Fibroblast of the aortic adventitia (primary cell): ENCODE results near the gene CTTNBP2NL. TPM values are rescaled to one million over a fixed set of nuclear protein-coding genes. Genes with fewer than 3 reads are reported as not detected.
A peak's percentile ranks its signal among the peaks of the same experiment; 100 is the strongest.

Experiments used
- DNase-seq: peaks from one replicate; pipeline ENCODE4 v3.0.0-alpha.2; 2010; ENCODE audit warnings: low read depth
- H3K4me3 ChIP-seq: 2 replicates; pipeline ENCODE4 v1.5.1; 2011; ENCODE audit warnings: low read depth, mild to moderate bottlenecking, control low read depth, low read length, moderate library complexity
- total RNA-seq: library from RNA; depleted of rRNA; stranded (reverse); fragments of >200 nt; gene quantifications from 2 replicates; pipeline ENCODE4 v1.2.3, GENCODE V29; 2012; ENCODE audit warnings: low replicate concordance
- TF ChIP-seq, protein P1 (sequence below): IDR thresholded peaks from 2 replicates; pipeline ENCODE4 v1.5.1; 2011; ENCODE audit warnings: mild to moderate bottlenecking, low read length, control low read depth, inconsistent platforms; ENCODE audit not compliant: insufficient read depth

The CTTNBP2NL gene
- total RNA-seq, 1 donor = 27.0 TPM

GRCh38 chr1:112358798-112359408 lies 37.1 kb upstream of the CTTNBP2NL start:
- peak; percentile 77 for DNase-seq
- H3K4me3 ChIP-seq = no peak overlapping the region
- TF ChIP-seq, protein P1, sequence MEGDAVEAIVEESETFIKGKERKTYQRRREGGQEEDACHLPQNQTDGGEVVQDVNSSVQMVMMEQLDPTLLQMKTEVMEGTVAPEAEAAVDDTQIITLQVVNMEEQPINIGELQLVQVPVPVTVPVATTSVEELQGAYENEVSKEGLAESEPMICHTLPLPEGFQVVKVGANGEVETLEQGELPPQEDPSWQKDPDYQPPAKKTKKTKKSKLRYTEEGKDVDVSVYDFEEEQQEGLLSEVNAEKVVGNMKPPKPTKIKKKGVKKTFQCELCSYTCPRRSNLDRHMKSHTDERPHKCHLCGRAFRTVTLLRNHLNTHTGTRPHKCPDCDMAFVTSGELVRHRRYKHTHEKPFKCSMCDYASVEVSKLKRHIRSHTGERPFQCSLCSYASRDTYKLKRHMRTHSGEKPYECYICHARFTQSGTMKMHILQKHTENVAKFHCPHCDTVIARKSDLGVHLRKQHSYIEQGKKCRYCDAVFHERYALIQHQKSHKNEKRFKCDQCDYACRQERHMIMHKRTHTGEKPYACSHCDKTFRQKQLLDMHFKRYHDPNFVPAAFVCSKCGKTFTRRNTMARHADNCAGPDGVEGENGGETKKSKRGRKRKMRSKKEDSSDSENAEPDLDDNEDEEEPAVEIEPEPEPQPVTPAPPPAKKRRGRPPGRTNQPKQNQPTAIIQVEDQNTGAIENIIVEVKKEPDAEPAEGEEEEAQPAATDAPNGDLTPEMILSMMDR = peak; percentile 88

DNA sequence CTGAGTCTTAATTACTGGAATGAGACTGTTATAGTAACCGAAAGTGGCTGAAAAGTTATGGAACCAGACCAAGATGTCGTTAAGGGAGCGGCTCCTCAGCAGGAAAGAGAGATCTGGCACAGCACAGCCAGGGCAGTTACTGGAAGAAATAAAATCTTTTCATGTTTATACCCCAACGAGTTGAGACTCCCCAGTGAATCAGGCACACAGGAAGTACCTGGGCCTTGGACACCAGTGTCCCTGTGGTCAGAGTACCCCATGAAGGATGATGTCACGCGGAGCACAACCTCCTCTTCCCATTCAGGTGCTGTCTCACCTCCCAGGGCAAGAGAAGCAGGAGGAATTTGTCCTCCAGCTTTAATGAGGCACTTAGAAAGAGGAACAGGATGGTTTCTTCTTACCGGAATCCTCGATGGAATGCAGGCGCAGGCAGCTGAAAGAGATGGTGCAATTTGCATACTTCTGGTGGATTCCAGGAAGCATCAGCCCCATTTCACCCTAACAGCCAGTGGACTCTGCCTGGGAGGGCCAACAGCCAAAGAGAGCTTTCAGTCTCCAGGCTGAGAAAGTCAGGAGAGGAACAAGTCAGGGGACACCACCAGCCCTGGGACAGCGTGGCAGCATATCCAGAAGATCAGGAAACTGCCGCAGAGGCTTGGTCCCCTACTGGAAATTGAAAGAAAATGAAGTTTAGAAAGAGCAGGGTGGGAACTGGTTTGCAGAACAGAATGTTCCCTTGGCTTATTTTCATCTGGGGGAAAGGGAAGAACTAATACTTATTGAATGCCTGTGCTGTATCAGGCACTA lies 35.9 kb upstream of the CTTNBP2NL start:
- H3K4me3 ChIP-seq = peak overlapping the region; percentile 57
- TF ChIP-seq, protein P1 = no peak

GRCh38 chr1:112363636-112364035 lies 32.4 kb upstream of the CTTNBP2NL start:
- H3K4me3 ChIP-seq = no peak overlapping the region
- DNase-seq = no peak
- TF ChIP-seq, protein P1 = no peak

More for the DNA sequence above, 35.9 kb upstream of the CTTNBP2NL start:
- peak; percentile 94 for DNase-seq

DNA sequence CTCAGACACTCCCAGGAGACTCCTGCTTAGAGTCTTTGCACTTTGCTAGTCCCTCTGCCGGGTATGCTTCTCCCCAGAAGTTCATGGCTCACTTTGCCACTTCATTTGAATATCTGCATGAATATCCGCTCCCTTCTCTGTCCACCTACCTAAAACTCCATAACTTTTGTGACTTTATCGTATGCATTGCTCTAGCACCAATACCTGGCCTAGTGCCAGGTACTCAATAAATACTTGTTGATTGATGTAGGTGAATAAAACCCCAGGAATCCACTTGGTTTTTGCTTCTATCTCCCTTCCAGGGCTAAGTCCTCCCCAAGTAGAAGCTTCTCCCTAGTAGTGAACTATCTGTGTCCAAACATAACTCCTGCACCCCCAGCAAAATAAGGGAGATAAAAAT lies 27.8 kb upstream of the CTTNBP2NL start:
- TF ChIP-seq, protein P1 = no peak
- no peak for DNase-seq
- H3K4me3 ChIP-seq = no peak overlapping the region

GRCh38 chr1:112369392-112370285 lies 26.4 kb upstream of the CTTNBP2NL start:
- peak; percentile 83 for DNase-seq
- TF ChIP-seq, protein P1 = peak; percentile 99
- H3K4me3 ChIP-seq = no peak overlapping the region

DNA sequence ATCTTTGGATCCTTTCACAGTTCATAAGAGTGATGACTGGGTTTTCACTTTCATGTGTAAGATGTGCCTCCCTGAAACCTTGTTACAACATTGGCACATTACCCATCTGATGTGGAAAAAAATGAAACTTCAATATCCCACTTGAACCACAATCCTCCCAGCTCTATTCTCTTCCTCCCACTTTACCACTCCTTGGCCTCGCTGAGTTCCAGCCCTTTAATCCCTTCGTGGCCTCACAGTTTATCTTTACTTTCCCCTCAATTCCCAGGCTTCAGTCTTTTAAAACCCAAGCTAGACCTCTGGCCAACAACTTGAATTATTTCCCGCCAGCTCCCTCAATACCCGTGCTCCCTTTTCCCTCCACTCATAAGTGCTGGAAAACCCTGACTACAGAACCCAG lies 25.0 kb upstream of the CTTNBP2NL start:
- H3K4me3 ChIP-seq = no peak overlapping the region
- DNase-seq = no peak
- TF ChIP-seq, protein P1 = no peak
